ENCODE results near the gene HOXB4.

DNA sequence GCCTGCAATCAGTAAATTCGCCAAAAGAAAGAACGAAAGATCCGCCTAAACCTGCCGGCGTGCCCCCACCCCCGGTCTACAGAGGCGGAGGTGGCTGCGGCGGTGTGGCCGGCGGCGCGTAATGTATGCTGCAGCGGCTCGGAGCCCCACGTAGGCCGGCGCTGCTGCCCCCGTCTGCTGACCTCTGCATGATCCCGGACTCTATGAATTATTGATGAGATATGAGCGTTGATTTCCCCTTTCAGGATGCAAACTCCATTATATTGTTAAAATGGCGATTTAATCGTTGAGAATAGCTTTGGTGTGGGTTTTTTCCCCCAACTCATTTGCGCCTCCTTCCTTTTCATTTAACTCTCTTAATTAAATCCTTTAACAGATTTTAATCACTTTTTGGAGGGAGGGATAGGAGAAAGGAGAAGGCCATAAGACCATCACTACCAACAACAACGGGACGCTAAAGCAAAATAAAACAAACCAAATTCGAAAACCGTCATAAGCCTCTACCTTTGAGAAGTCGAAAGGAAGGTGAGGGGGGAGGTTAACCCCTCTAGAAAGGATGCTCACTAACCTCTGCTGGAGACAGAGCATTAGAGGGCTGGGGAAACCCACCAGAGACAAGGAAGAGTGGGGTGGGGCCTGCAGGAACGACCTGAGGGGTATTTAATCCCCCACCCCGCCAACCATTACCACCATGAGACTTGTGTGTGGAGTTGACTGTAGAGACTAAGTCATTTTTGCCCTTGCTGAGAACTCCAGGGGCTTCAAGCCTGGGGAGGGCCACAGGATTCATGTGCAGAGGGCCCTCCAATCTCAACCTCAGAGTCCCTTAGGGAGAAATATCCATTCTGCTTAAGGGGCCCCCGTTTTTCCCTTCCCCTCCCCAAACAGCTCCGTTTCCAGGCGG is 8.5 kb upstream of the HOXB4 start:
- TF ChIP-seq SIN3A (IDR thresholded peaks at IDR 0.05; ENCODE audit: borderline replicate concordance, insufficient read depth, low read depth, low read length) (peak; percentile 62; the same call in 1 of the 2 replicates), POLR2AphosphoS5 (IDR thresholded peaks at IDR 0.05; ENCODE audit: low read depth, low read length) (no peak; the same call in 1 of the 2 replicates)
- TF ChIP-seq, protein P1, sequence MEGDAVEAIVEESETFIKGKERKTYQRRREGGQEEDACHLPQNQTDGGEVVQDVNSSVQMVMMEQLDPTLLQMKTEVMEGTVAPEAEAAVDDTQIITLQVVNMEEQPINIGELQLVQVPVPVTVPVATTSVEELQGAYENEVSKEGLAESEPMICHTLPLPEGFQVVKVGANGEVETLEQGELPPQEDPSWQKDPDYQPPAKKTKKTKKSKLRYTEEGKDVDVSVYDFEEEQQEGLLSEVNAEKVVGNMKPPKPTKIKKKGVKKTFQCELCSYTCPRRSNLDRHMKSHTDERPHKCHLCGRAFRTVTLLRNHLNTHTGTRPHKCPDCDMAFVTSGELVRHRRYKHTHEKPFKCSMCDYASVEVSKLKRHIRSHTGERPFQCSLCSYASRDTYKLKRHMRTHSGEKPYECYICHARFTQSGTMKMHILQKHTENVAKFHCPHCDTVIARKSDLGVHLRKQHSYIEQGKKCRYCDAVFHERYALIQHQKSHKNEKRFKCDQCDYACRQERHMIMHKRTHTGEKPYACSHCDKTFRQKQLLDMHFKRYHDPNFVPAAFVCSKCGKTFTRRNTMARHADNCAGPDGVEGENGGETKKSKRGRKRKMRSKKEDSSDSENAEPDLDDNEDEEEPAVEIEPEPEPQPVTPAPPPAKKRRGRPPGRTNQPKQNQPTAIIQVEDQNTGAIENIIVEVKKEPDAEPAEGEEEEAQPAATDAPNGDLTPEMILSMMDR (IDR thresholded peaks at IDR 0.05) = no peak

Measured in Panc1 (cell line).